GM18870 (cell line): ENCODE measurements around the gene CREBRF.
A peak's percentile ranks its signal among the peaks of the same experiment; 100 is the strongest.
"Not testable (repeated sequence)": the region's sequence is repeated elsewhere in the genome, so short reads cannot be mapped to it uniquely, and the experiment has no call there.

Experiments used
- ATAC-seq: cut with Tn5 transposase; IDR thresholded peaks from one replicate; pipeline ENCODE4 v1.9.1; 2021; ENCODE audit warnings: moderate library complexity; ENCODE audit not compliant: unreplicated experiment

The CREBRF gene

DNA sequence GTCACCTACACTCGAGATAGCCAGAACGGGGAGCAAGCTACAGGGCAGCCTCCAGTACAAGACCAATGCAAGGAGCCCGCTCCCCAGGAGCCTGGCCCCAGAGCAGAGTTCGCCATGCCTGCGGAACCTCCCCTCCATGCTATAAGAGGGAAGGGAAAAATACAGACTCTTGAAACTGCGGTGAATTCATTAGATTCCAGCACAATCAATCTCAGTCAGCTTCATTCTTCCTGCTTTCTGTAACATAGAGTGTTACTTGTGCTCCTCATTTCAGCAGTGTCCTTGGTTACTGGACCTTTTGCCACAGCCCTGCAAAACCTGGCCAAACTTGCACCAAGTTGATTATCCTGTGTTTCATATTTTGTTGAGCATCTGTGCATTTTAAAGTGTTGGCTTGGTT lies 22.2 kb upstream of the CREBRF start:
- no peak for ATAC-seq

DNA sequence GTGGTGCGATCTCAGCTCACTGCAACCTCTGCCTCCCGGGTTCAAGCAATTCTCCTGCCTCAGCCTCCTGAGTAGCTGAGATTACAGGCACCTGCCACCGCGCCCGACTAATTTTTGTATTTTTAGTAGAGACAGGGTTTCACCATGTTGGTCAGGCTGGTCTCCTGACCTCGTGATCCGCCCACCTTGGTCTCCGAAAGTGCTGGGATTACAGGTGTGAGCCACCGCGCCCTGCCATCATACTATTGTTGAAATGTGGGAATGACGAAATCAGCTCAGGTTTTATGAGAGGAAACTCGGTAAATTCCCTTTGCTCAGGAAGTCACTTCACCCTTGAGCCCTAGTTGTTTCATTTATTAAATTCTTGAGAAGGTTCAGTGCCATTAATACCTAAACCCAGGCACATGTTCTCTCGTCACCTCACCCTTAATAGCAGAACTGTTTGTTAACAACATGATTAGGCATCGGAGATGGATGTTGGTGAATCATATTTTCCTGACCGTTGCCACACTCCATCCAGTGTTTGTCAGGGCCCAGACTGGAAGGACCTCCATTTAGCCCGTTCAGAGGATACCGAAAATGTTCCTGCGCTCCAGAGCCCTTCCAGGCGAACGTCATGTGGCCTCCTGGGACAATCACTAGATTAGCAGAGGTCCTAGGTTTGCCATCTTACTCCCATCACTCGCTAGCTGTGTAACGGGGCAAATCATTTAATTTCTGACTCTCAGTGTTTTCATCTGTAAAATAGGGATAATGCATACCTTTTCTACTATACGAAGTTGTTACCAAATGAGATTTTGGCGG lies 20.0 kb upstream of the CREBRF start:
- ATAC-seq: peak; percentile 54

DNA sequence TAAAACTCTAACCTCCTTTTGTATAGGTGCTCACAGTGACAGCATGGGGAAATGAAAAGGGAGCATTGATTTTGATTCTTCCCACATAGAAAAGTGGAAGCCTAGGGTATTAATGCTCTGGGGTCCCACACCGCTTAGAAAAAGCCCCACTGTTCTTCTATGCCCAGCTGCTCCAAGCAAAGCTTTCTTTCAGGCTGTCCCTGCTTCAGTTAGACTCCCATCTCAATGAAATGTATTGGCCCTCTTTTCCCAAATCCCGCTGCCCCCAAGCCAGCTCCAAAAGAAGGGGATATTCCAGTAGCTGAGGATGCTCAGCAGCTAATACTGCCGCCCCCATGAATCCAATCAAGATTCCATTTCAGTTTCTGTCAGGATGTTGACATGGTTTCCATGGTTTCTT lies 17.0 kb upstream of the CREBRF start:
- no peak for ATAC-seq

DNA sequence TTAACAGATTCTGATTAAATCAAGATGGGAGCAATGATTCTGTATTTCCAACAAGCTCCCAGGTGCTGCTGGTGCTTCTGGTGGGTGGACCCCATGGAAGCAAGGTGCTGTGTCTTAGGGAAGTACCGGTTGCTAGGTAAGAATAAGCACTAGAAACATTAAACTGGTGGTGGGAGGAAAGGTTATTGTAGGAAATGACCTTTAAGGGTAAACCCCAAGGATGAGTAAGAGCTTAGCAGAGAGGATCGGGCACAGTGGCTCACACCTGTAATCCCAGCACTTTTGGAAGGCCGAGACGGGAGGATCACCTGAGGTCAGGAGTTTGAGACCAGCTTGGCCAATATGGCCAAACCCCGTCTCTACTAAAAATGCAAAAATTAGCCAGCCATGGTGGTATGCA lies 16.2 kb upstream of the CREBRF start:
- no peak for ATAC-seq

DNA sequence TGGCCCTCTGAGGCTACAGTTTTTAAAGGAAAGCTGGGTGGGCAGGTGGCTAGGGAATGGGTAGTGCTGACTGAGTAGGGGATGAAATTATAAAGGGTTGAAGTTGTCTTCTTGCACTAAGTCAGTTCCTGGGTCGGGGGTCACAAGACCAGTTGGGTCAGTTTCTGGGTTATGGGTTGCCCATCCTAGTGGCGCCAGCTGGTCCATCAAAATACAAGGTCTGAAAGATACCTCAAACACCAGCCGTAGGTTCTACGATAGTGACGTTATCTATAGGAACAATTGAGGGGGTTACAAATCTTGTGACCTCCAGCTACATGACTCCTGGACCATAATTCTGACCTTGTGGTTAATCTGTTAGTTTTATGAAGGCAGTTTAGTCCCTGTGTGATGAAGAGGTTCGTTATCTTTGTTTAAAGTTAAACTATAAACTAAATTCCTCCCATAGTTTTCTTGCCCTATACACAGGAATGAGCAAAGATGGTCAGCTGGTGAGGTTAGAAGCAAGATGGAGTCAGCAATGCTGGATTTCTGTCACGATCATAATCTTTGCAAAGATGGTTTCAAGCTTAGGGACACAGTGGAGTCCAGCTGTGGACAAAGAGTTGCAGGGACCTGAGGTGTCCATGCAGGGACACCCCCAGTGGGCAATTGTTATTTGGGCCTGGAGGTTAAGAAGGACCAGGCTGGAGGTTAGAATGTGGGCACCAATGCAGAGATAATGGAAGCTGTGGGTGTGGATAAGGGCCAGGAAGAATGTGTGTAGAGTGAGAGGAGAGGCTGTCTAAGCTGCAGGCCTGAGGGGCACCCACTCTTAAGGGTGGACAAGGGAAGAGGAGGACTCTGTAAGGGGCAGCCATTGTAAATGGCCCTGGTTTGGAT lies 14.0 kb upstream of the CREBRF start:
- no peak for ATAC-seq

DNA sequence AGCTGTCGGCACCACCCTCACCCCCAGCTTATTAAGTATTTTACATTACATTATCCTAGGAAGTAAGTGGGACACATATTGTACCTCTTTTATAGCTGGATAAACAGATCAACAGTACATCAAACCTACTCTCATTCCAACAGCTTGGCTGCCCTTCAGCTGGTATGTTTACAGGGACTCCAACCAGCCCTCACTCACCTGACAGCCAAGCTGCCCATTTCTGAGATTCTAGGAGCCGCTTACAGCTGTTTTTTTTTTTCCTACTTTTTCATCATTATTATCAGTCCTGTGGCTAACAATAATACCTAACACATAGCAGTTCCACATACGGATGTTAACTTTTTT lies 13.4 kb upstream of the CREBRF start:
- ATAC-seq: no peak

DNA sequence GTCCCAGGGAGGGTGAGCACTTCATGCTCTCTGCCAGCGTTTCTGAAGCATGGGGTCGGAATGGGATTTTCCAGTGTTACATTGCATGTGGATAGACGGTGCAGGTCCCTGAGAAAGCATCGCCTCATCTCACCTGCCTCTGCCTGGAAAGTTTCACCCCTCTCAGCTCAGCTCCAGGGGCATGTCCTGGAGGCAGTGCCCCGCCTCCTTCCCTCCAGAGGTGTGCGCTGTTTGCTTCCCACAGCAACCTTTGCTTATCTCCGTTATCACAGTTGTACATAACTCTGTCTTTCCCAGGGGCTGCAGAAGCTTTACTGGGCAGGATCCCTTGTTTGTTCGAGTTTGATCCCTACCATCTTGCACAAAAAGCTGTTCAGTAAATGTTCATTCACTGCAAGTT lies 10.7 kb upstream of the CREBRF start:
- no peak for ATAC-seq

DNA sequence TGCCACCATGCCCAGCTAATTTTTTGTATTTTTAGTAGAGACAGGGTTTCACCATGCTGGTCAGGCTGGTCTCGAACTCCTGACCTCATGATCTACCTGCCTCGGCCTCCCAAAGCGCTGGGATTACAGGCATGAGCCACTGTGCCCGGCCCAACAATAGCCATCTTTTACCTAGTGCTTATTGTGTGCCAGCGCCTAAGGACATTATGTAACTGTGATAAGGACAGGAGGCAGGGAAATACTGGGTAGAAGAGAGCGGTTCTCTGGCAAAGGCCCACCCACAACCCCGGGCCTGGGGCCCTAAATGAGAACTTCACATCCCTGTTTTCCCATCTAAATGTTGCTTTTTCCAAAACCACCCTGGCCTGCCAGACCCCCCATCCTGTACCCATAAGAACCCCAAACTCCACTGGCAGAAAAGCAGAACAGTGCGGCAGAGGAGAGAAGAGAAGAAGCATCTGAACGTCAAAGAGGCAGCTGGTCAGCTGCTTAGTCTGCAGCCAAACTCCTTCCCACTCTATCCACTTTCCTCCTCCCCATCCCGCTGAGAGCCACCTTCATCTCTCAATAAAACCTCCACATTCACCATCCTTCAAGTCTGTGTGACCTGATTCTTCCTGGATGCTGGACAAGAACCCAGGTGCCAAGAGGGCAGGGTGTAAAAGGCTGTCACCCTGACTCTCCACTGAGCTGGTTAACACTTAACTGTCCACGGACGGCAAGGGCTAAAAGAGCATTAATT lies 8.9 kb upstream of the CREBRF start:
- ATAC-seq: not testable (repeated sequence)

DNA sequence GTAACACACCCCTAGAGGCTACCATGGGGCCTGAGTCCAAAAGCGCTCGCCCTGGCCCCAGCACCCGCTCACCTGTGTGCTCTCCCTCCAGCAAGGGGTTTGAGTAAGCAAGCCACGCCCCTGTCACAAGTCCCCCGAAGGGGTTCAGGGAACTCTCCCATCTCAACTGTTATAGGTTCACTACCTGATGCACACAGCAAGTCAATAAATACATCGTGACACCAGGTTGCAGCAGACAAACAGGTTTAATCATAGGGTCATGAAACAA lies 8.4 kb upstream of the CREBRF start:
- no peak for ATAC-seq

DNA sequence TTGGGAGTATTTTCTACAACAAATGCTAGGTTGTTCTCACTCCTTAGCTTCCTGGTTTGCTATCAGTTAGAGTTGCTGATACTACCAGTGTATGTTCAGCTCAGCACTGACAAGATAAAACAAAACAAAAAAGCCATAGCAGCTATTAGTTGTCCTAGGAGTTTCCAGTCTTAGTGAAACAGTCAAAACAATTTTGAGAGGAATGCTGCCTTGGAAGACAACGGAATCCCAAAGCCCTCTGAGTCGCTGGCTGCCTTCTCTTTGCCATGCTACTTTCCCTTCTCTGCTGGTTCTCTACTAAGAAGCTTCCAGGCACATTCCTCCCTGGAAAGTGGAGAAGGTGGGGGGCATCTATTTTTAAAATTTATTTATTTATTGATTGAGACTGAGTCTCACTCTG lies 5.4 kb upstream of the CREBRF start:
- no peak for ATAC-seq

DNA sequence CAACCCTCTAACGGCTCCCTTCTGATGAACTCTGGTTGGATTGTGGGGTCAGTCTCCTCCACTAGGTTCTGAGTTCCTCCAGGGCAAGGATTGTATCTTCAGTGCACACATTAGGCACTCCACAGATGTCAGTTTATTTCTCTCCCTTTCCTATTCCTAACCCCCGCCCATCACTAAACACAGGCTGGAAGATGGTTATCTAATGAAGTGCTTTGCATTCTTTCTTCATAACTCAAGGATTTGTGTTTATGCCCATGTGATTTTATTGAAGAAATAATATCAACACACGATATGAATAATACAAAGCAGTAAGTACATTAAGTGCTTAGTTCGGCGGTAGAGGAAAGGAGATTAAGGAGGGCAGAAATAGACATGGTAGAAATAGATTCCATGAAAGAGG lies 4.4 kb upstream of the CREBRF start:
- ATAC-seq: no peak

DNA sequence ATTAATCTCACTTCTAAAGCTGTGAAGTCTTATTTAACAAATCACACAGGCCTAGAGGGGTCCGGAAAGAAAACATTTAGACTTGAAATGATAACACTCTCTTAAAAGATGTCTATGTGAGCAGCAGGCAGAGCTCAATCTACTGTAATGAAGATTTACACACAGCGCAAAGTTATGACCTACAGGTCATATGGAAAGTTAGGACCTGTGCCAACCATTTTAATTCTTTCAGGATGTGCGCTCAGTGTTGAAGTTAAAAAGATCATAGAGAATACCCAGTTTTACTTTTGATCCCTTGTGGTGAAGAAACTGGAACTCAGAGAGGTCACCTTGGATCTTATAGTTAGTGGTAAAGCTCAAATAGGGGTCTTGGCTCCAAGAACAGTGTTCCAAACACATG lies 3.1 kb upstream of the CREBRF start:
- ATAC-seq: no peak

DNA sequence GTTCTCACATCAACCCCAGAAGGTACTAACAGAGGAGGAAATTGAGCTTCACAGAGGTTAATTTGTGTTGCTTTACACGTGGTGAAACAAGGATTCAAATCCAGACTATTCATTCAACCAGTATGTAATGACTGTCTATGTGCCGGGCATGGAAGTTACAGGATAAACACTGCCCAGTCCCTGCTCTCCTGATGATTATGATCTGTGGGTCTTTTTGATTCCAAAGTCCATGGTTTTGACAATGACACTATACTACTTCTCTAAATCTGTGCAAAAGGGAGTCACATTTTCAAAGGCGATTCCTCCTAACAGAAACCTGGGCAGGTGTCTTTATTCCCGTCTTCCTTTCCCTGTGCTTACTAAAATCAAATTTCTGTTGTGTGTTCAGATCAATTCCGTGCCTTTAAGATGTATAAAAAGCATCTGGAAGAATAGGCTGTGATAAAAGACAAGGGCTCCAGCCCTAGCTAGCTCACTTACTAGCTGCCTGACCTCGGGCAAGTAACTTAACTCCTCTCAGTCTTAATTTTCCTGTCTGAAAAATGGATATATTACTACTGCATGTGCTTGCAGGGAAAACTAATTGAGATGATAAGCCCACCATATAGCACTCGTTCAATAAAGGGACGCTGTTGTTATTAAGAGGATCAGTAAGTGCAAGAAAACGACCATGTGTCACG lies 970 bp upstream of the CREBRF start:
- no peak for ATAC-seq

DNA sequence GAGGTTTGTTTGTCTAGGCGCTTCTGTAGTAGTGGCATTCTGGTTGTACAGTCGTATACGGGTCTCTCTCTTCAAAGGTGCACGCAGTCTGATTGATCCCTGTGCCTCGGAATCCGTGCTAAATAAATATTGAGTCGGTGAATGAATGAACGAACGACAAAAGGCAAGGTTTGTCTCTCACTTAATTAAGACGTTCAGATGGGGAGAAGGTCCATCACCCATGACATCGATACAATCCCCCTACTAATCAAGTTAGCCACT lies 500 bp upstream of the CREBRF start:
- peak; percentile 9 for ATAC-seq

DNA sequence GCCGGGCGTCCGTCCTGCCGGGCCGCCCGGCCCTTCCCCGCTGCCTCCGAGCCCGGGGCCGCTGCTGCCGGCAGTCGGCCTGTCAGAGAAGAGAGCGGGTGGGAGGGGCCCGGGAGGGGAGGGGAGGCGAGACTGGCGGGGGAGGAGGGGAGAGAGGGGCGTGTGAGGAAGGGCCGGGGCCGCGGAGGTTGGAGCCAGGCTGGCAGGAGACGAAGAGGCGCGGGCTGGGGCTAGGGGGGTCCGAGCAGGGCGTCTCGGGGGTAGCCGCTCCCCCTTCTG lies 570 bp downstream of the CREBRF start:
- no peak for ATAC-seq

DNA sequence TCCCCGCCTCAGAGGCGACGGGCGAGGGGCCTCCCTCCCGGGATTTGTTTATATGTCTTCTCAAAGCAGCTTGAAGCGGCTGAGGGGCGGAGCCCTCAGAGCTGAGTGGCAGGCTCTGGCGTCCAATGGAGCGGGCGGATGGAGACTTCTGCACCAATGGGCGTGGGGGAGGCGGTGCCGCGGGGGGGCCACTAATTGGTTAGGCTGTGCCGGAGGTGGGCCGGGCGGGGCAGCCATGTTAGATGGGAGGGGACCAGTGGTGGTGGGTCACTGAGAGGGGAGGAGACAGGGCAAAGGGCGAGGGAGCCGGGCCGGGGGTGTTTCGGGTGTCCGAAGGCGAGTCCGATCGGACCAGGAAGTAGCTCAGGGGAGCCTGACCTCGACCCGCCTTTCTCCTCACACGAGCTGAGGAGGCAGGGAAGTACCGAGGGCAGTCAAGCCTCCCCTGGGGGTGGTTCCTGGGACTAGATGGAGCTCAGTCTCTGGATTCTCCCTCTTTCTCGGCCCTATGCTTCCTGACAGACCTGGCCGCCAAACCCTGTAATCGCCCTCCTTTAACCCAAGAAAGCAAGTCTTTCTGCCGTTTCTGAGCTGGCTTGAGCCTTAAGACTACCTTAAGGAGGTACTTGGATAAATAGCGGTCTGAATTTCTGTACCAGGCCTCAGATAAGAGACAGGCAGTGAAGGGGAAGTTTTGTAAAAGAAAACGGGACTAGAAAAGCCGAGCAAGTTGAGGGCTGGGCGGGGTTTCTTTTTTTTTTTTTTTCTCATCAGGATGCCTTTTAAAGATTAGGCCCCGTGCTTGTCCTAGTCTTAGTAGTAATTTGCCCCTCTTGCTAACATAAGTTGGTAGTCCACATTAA lies 1.1 kb downstream of the CREBRF start:
- ATAC-seq: peak; percentile 83

DNA sequence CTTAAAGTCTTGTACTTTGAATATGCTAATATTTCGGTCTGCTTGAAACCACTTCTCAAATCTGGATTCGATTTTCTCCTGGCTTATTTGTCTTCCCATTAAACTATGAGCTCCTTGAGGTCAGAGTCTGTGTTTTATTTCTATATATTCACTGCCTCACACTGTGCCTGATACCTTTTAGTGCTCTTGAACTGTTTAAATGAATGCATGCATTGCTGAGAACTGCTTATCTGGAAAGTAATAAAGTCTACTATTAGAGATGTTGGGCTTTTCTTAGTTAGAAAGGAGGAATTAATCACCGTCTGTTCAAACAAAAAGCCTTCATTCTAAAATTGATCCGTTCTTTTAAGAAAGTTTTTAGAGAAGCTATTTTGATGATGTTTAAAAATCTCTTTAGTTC lies 6.0 kb downstream of the CREBRF start:
- ATAC-seq: no peak

DNA sequence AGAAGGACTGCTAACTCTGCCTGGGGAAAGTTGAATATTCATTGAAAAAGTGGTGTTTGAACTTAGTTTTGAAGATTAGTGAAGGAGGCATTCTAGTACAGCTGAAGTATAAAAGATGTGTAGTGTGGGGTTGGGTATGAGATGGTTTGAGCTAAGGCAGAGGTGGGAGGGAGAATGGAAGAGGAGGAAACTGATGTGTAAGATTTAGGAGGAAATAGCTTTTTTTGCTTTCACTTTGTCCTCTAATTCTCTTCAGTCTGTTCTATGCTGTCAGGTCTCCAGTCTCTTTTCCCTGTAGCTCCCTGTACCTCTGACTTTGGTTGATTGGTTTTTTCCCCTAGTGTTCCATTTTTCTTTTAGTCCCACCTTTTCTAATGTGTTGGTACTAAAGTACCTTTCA lies 9.0 kb downstream of the CREBRF start:
- no peak for ATAC-seq

DNA sequence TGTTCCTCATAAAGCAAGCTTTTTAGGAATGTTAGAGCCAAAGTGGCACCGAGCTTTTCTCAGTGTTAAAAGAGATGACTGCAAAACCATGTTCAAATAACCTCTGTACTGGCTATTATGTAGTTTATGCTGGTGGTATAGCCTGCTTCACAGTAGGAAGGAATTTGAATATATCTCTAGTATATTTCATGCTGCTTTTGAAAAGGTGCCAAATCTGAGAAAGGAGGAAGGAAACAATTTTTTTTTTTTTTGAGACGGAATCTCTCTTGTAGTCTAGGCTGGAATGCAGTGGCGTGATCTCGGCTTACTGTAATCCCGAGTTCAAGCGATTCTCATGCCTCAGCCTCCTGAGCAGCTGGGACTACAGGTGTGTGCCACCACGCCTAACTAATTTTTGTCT lies 13.5 kb downstream of the CREBRF start:
- no peak for ATAC-seq

DNA sequence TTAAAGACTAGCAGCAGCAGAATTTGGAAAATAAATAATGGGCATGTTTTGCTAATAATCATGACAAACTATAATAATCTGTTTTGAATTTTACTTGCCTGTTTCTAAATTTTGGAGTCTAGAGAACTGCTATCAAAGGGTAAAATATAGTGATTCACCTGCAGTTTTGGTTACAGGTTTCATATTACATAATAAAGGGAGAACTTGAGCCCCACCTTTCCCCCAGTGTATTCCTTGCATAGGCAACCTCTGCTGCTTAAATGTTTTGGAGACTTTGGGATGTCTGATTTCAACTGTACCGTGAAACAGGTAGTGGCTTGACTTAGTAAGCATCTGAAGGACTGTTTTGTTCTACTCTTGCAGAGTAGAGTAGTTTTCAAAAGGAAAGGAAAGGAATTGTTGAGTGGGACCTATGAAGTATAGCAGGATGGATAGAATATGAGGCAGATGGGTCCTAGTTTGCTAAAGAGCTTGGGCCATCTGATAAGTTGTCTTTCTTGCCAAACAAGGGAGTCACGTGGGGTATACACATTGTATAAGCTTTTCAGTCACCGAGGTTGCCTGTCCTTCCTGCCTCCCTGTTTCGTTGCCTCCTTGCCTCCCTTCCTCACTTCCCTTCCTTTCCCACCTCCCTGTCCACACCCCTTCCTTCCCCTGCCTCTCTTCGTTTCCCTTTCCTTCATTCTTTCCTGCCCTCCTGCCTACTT lies 19.1 kb downstream of the CREBRF start:
- ATAC-seq: no peak
